ENCODE data around the gene PSMG4. TPM values are rescaled to one million over a fixed set of nuclear protein-coding genes. Genes with fewer than 3 reads are reported as not detected.

The PSMG4 gene
- total and polyA plus RNA-seq, 2 of the 8 experiments (the other 6 are each of a cell fraction or from before 2014, with no cell fraction given): 40.6 to 113 TPM

- H4K5ac ChIP-seq (ENCODE audit: insufficient read length, low read depth, low read length): no peak overlapping the region
- no peaks in the 10 kb centered on the region for H4K20me1 ChIP-seq (replicated peaks in 1 of 2; ENCODE audit: control insufficient read depth in 1 of 2, insufficient read depth in 2 of 2, low read length in 2 of 2)
- no peak overlapping the region for H3K9ac ChIP-seq (replicated peaks in 1 of 4; ENCODE audit: extremely low read depth in 1 of 4, low read depth in 3 of 4, low read length in 3 of 4)
- H3K4ac ChIP-seq (replicated peaks; ENCODE audit: insufficient read length, low read depth, low read length): no peak overlapping the region
- no peak overlapping the region for H4K91ac ChIP-seq (replicated peaks; ENCODE audit: insufficient read length, low read length)
- H2BK20ac ChIP-seq (ENCODE audit: low read length): no peak overlapping the region
- POLR2A ChIA-PET (ENCODE audit: partially characterized antibody): no interaction called here
- H3K18ac ChIP-seq (ENCODE audit: extremely low read depth, low read length): no peak overlapping the region
- H3K27ac ChIP-seq (ENCODE audit: low read depth, low read length): no peak overlapping the region
- no peak overlapping the region for H2BK5ac ChIP-seq (ENCODE audit: low read depth, low read length)
- TF ChIP-seq SIN3A (conservative IDR thresholded peaks at IDR 0.05 in 1 of 2, IDR thresholded peaks at IDR 0.05 in 1 of 2; ENCODE audit: low read depth in 1 of 2, low read length in 2 of 2): no peak
- no peak for TF ChIP-seq CREB1 (IDR thresholded peaks at IDR 0.05)
- no peak for TF ChIP-seq RAD21 (IDR thresholded peaks at IDR 0.05 in 1 of 2, conservative IDR thresholded peaks at IDR 0.05 in 1 of 2; ENCODE audit: low read depth in 2 of 2, low read length in 2 of 2)
- TF ChIP-seq TAF1 (IDR thresholded peaks at IDR 0.05; ENCODE audit: low read depth, low read length): no peak
- no peak for TF ChIP-seq CTBP2 (IDR thresholded peaks at IDR 0.05; ENCODE audit: borderline replicate concordance, insufficient read depth, insufficient read length, low read length)
- TF ChIP-seq TBP (IDR thresholded peaks at IDR 0.05; ENCODE audit: low read depth, low read length): no peak
- TF ChIP-seq NANOG (IDR thresholded peaks at IDR 0.05; ENCODE audit: insufficient read depth, low read depth, low read length, poor library complexity, severe bottlenecking): no peak
- no peak for TF ChIP-seq BACH1 (IDR thresholded peaks at IDR 0.05; ENCODE audit: low read length)
- no peak for TF ChIP-seq NRF1 (IDR thresholded peaks at IDR 0.05; ENCODE audit: low read depth, low read length)
- TF ChIP-seq POLR2A (IDR thresholded peaks at IDR 0.05; ENCODE audit: control extremely low read depth in 1 of 2, low read depth in 2 of 2, low read length in 2 of 2): no peak
- no peak for TF ChIP-seq RNF2 (IDR thresholded peaks at IDR 0.05; ENCODE audit: borderline replicate concordance, low read depth, low read length, missing control alignments, poor library complexity, severe bottlenecking)
- TF ChIP-seq MAX (IDR thresholded peaks at IDR 0.05): no peak
- peaks cover 0 to 2% (median under 1%) of the 10 kb centered on the region in 4 experiments; a peak in 2 of 7 replicates for H3K4me1 ChIP-seq (replicated peaks in 1 of 4; ENCODE audit: control insufficient read depth in 3 of 4, insufficient read depth in 4 of 4, low read length in 3 of 4)
- H3K27me3 ChIP-seq (replicated peaks in 1 of 4; ENCODE audit: control insufficient read depth in 3 of 4, extremely low read depth in 1 of 4, insufficient read depth in 3 of 4, low read length in 3 of 4): no peaks in the 10 kb centered on the region
- no peaks in the 10 kb centered on the region for H3K9me3 ChIP-seq (ENCODE audit: insufficient read depth in 2 of 2, low read depth in 1 of 2, low read length in 1 of 2)
- no peaks in the 10 kb centered on the region for H3K36me3 ChIP-seq (ENCODE audit: control insufficient read depth in 2 of 4, insufficient read depth in 4 of 4, low read length in 3 of 4)
- no peak overlapping the region for H3K14ac ChIP-seq (ENCODE audit: insufficient read length)
- peaks cover 7% of the 10 kb centered on the region; the same call in 1 of the 2 replicates for H3K79me1 ChIP-seq (ENCODE audit: low read depth, low read length)
- H4K8ac ChIP-seq (ENCODE audit: extremely low read depth, insufficient read depth, low read length): no peak overlapping the region
- no peak overlapping the region for H2BK120ac ChIP-seq (replicated peaks; ENCODE audit: low read depth, low read length)
- no peaks in the 10 kb centered on the region for H3K23me2 ChIP-seq (ENCODE audit: low read depth, low read length)
- no peak overlapping the region for H3K56ac ChIP-seq (replicated peaks; ENCODE audit: insufficient read length, low read depth, low read length)
- no peak overlapping the region for H2AFZ ChIP-seq (ENCODE audit: low read length)
- DNase-seq (ENCODE audit: low read depth in 1 of 2, low spot score in 2 of 2) (no peak), FAIRE-seq (no peak)
- 95% methylated on average over 3 of the region's 3 CpGs; no CpG with 5 or more reads in 1 of the 2 experiments for WGBS, 2 experiments (ENCODE audit: extremely low coverage in 1 of 2, insufficient coverage in 1 of 2, insufficient read length in 1 of 2, insufficient replicate concordance in 2 of 2, low coverage in 1 of 2, low lambda C conversion rate in 2 of 2, missing lambda C conversion rate in 1 of 2)
- CTCF ChIA-PET (ENCODE audit: partially characterized antibody): interaction anchor here (0.9 to 2.3 kb wide), 6 partner anchors 10 to 422 kb away, joined by 3 to 6 read pairs (median 4); no protein-coding TSS in a partner anchor
- no peak overlapping the region for H3K23ac ChIP-seq (ENCODE audit: insufficient read length)
- H2BK12ac ChIP-seq (ENCODE audit: low read depth, low read length): no peak overlapping the region
- no peak overlapping the region for H2AK5ac ChIP-seq (ENCODE audit: low read depth, low read length)
- H3K4me2 ChIP-seq (ENCODE audit: insufficient read depth in 1 of 2, low read depth in 2 of 2, low read length in 2 of 2): no peak overlapping the region
- no peak overlapping the region for H2BK15ac ChIP-seq (ENCODE audit: low read length)
- H3K79me2 ChIP-seq (ENCODE audit: control insufficient read depth in 1 of 2, insufficient read depth in 2 of 2, low read length in 2 of 2): no peaks in the 10 kb centered on the region
- H3K4me3 ChIP-seq (ENCODE audit: extremely low read depth in 1 of 4, insufficient read depth in 2 of 4, low read depth in 3 of 4, low read length in 4 of 4): no peak overlapping the region
Measured at GRCh38 chr6:3305831-3306230, 47.1 kb downstream of the PSMG4 start.

All from H1 (cell line).